ENCODE data around the gene MEGF10.
"Not testable (repeated sequence)": the region's sequence is repeated elsewhere in the genome, so short reads cannot be mapped to it uniquely, and the experiment has no call there.

MEGF10 gene

GRCh38 chr5:127290019-127290945, at the start of gene MEGF10:
MEGF10 (plus strand) TSS chr5:127290796; CDS start chr5:127331309, 40,513 bp downstream.
- DNase-seq (ENCODE audit: low spot score), result peak; percentile 84
- POLR2A ChIA-PET (ENCODE audit: low non-redundant PET), result no interaction called here
- CTCF ChIA-PET, result no interaction called here
- peak; percentile 67 for TF ChIP-seq CTCF (conservative IDR thresholded peaks at IDR 0.05; ENCODE audit: low read depth)
- no peak within 1 kb of the TSS for H3K27ac ChIP-seq

GRCh38 chr5:127243011-127243410, 47.6 kb upstream of the MEGF10 start:
- DNase-seq (ENCODE audit: low spot score), result no peak
- TF ChIP-seq CTCF (conservative IDR thresholded peaks at IDR 0.05; ENCODE audit: low read depth), result no peak
- no peak overlapping the region for H3K27ac ChIP-seq
- CTCF ChIA-PET, result no interaction called here
- POLR2A ChIA-PET (ENCODE audit: low non-redundant PET), result no interaction called here

- CTCF ChIA-PET, result no interaction called here
- DNase-seq (ENCODE audit: low spot score), result peak; percentile 16
- POLR2A ChIA-PET (ENCODE audit: low non-redundant PET), result no interaction called here
- no peak overlapping the region for H3K27ac ChIP-seq
- TF ChIP-seq CTCF (conservative IDR thresholded peaks at IDR 0.05; ENCODE audit: low read depth), result no peak
Observed at GRCh38 chr5:127254729-127255284, 35.8 kb upstream of the MEGF10 start.

GRCh38 chr5:127256886-127257597, 33.6 kb upstream of the MEGF10 start:
- TF ChIP-seq CTCF (conservative IDR thresholded peaks at IDR 0.05; ENCODE audit: low read depth), result no peak
- ChIA-PET CTCF (no interaction called here), POLR2A (ENCODE audit: low non-redundant PET) (no interaction called here)
- DNase-seq (ENCODE audit: low spot score), result no peak
- no peak overlapping the region for H3K27ac ChIP-seq

- ChIA-PET POLR2A (ENCODE audit: low non-redundant PET) (no interaction called here), CTCF (no interaction called here)
- H3K27ac ChIP-seq, result no peak overlapping the region
- no peak for DNase-seq (ENCODE audit: low spot score)
- no peak for TF ChIP-seq CTCF (conservative IDR thresholded peaks at IDR 0.05; ENCODE audit: low read depth)
Observed at GRCh38 chr5:127260686-127261085, 29.9 kb upstream of the MEGF10 start.

- POLR2A ChIA-PET (ENCODE audit: low non-redundant PET); H3K27ac ChIP-seq; DNase-seq (ENCODE audit: low spot score); CTCF ChIA-PET: not testable (repeated sequence)
Observed at GRCh38 chr5:127265473-127265872, 25.1 kb upstream of the MEGF10 start.

- CTCF ChIA-PET; DNase-seq (ENCODE audit: low spot score); H3K27ac ChIP-seq; POLR2A ChIA-PET (ENCODE audit: low non-redundant PET): not testable (repeated sequence)
Observed at GRCh38 chr5:127268342-127268741, 22.3 kb upstream of the MEGF10 start.

DNA sequence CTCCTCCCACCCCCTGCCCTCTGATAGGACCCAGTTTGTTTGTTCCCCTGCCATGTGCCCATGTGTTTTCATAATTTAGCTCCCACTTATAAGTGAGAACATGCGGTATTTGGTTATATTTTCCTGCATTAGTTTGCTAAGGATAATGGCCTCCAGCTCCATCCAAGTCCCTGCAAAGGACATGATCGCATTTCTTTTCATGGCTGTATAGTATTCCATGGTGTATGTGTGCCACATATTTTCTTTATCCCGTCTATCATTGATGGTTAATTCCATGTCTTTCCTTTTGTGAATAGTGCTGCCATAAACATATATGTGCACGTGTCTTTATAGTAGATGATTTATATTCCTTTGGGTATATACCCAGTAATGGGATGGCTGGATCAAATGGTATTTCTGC, 19.9 kb upstream of the MEGF10 start:
- DNase-seq (ENCODE audit: low spot score); CTCF ChIA-PET; H3K27ac ChIP-seq; POLR2A ChIA-PET (ENCODE audit: low non-redundant PET): not testable (repeated sequence)
